Measurements from ENCODE around the gene CORO6.

DNA sequence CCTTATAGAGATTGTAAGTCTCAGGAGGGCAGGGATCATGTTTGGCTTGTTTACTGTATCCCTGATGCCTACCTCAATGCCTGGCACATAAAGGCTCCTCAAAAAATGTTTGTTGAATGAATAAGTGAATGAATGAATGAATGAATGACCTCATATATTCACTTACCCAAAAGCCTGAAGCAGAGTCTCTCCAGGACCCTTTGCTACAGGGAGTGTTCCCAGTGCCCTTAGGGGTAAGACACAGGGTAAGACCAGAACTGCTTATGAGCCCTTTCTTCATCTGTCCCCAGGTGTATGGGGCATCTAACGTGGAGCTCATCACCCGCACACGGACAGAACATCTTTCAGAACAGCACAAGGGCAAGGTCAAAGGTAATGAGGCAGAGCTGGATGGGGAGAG lies 12.3 kb downstream of the CORO6 start:
- TF ChIP-seq CTCF (conservative IDR thresholded peaks at IDR 0.05; ENCODE audit: low read length) (no peak), EZH2phosphoT487 (IDR thresholded peaks at IDR 0.05; ENCODE audit: borderline replicate concordance) (no peak)

Data from Loucy (cell line).